Keratinocyte (primary cell): ENCODE results near the gene ROR2. TPM values are rescaled to one million over a fixed set of nuclear protein-coding genes. Genes with fewer than 3 reads are reported as not detected.

Experiments
- DNase-seq: peaks from one replicate; pipeline ENCODE4 v3.0.0-alpha.2; 2011; ENCODE audit warnings: low read depth, missing footprints, low spot score
- FAIRE-seq: peaks from 2 replicates; lab custom pipeline; 2011; peaks lifted over from hg19 to GRCh38; lab: Jason Lieb, UNC
- H2AFZ ChIP-seq: 2 replicates; pipeline ENCODE4 v1.6.0; 2012; ENCODE audit warnings: low read length, control low read depth, inconsistent platforms; ENCODE audit not compliant: control insufficient read depth
- H3K27ac ChIP-seq: 2 replicates; pipeline ENCODE4 v1.5.1; 2011; ENCODE audit warnings: low read length; ENCODE audit not compliant: control insufficient read depth, insufficient read depth
- H3K27me3 ChIP-seq: 3 replicates; pipeline ENCODE4 v1.6.0; 2011; ENCODE audit warnings: low read length; ENCODE audit not compliant: control insufficient read depth, insufficient read depth; ENCODE audit errors: extremely low read depth
- H3K36me3 ChIP-seq, 2 experiments: 2 replicates in 1 of 2; 3 replicates in 1 of 2; pipeline ENCODE4 v1.5.1; 2011; ENCODE audit warnings: low read length in 2 of 2, mild to moderate bottlenecking in 1 of 2; ENCODE audit not compliant: control insufficient read depth in 2 of 2, insufficient read depth in 2 of 2; ENCODE audit errors: extremely low read depth in 1 of 2
- H3K4me1 ChIP-seq: 3 replicates; pipeline ENCODE4 v1.5.1; 2011; ENCODE audit warnings: low read length; ENCODE audit not compliant: control insufficient read depth, insufficient read depth; ENCODE audit errors: extremely low read depth
- H3K4me2 ChIP-seq: 3 replicates; pipeline ENCODE4 v1.6.0; 2011; ENCODE audit warnings: low read depth, low read length; ENCODE audit not compliant: control insufficient read depth, insufficient read depth; ENCODE audit errors: extremely low read depth
- H3K4me3 ChIP-seq, 3 experiments: fragments of 200-600 bp in 1 of 3; sonication (generic) in 1 of 3; 2 replicates in 2 of 3; 3 replicates in 1 of 3; pipeline ENCODE4 v1.5.1; 2011 to 2016; ENCODE audit warnings: low read length in 3 of 3, mild to moderate bottlenecking in 3 of 3, control low read depth in 2 of 3, inconsistent platforms in 1 of 3, low read depth in 1 of 3, mixed read lengths in 1 of 3, mixed run types in 1 of 3, moderate library complexity in 1 of 3; ENCODE audit not compliant: control insufficient read depth in 2 of 3, insufficient read depth in 2 of 3; ENCODE audit errors: extremely low read depth in 1 of 3
- H3K79me2 ChIP-seq: 2 replicates; pipeline ENCODE4 v1.6.0; 2012; ENCODE audit warnings: low read length; ENCODE audit not compliant: control insufficient read depth, insufficient read depth
- H3K9ac ChIP-seq: 3 replicates; pipeline ENCODE4 v1.6.0; 2011; ENCODE audit warnings: low read length; ENCODE audit not compliant: control insufficient read depth, insufficient read depth; ENCODE audit errors: extremely low read depth
- H3K9me1 ChIP-seq: 3 replicates; pipeline ENCODE4 v1.6.0; 2011; ENCODE audit warnings: low read length; ENCODE audit not compliant: control insufficient read depth, insufficient read depth; ENCODE audit errors: extremely low read depth
- H3K9me3 ChIP-seq: 2 replicates; pipeline ENCODE4 v1.5.1; 2012; ENCODE audit warnings: low read depth, low read length; ENCODE audit not compliant: control insufficient read depth
- H4K20me1 ChIP-seq: 3 replicates; pipeline ENCODE4 v1.6.0; 2011; ENCODE audit warnings: low read length; ENCODE audit not compliant: control insufficient read depth, insufficient read depth; ENCODE audit errors: extremely low read depth
- EZH2 ChIP-seq: IDR thresholded peaks from one replicate; pipeline ENCODE4 v1.6.1; 2012; ENCODE audit warnings: inconsistent platforms, mild to moderate bottlenecking, low read length, moderate library complexity
- dilution Hi-C: fragments of 300-500 bp; cut with MboI; formaldehyde crosslinking; loops from one replicate; pipeline ENCODE4 v1.7.0; 2020; ENCODE audit warnings: low sequenced_read_pairs; ENCODE audit not compliant: extremely low pct_ligation_motif_present
- polyA plus RNA-seq, 5 experiments: library from polyadenylated mRNA; depleted of rRNA in 3 of 5; stranded (reverse) in 3 of 5; stranded (forward) in 1 of 5; unstranded in 1 of 5; fragments of >200 nt; gene quantifications; 1 replicate in 1 of 5; 2 replicates in 3 of 5; 3 replicates in 1 of 5; pipeline versions ENCODE4 v1.2.1 to v1.2.3, GENCODE V29; 2011 to 2012; ENCODE audit warnings: missing spikeins in 2 of 5, low read depth in 1 of 5, low replicate concordance in 1 of 5
- TF ChIP-seq, protein P1 (sequence below), 3 experiments: IDR thresholded peaks in 1 of 3; conservative IDR thresholded peaks in 1 of 3; optimal IDR thresholded peaks in 1 of 3; 2 replicates in 2 of 3; 3 replicates in 1 of 3; pipeline versions ENCODE3 to v1.5.1; 2011; ENCODE audit warnings: low read length in 3 of 3, mild to moderate bottlenecking in 3 of 3, moderate library complexity in 2 of 3, control low read depth in 1 of 3, inconsistent platforms in 1 of 3; ENCODE audit not compliant: insufficient read depth in 2 of 3; ENCODE audit errors: extremely low read depth in 1 of 3

The ROR2 gene
- polyA plus RNA-seq, 1 donor (not counting 4 experiments of a cell fraction or from before 2014, with no cell fraction given): 0.22 TPM

DNA sequence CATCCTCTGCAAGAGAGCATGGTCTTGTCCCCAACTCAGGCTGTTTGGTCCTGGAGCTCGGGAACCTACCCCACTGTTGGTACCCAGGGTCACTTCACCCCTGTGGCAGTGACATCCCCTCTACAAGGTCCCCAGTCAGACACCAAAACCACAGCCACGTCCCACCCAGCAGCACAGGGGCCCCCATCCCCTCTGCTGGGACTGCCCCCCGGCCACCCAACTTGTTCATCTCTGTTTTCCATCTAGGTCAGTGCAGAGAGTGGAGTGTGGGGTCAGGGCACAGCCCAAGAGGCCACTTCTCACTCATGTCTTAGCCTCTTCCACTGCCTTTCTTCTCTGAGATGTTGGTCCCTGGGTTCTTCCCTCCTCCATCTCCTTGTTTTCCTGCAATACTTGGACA, 292.5 kb downstream of the ROR2 start:
- no peaks in the 10 kb centered on the region for H3K9me3 ChIP-seq
- DNase-seq (no peak), FAIRE-seq (no peak)
- H3K4me1 ChIP-seq: no peaks in the 10 kb centered on the region
- H3K36me3 ChIP-seq: no peaks in the 10 kb centered on the region
- no peaks in the 10 kb centered on the region for H3K9me1 ChIP-seq
- H4K20me1 ChIP-seq: no peaks in the 10 kb centered on the region
- H3K4me3 ChIP-seq: no peak overlapping the region
- dilution Hi-C loops: no loop called here
- no peak overlapping the region for H3K4me2 ChIP-seq
- no peaks in the 10 kb centered on the region for H3K27me3 ChIP-seq
- H3K27ac ChIP-seq: no peak overlapping the region
- TF ChIP-seq, protein P1, sequence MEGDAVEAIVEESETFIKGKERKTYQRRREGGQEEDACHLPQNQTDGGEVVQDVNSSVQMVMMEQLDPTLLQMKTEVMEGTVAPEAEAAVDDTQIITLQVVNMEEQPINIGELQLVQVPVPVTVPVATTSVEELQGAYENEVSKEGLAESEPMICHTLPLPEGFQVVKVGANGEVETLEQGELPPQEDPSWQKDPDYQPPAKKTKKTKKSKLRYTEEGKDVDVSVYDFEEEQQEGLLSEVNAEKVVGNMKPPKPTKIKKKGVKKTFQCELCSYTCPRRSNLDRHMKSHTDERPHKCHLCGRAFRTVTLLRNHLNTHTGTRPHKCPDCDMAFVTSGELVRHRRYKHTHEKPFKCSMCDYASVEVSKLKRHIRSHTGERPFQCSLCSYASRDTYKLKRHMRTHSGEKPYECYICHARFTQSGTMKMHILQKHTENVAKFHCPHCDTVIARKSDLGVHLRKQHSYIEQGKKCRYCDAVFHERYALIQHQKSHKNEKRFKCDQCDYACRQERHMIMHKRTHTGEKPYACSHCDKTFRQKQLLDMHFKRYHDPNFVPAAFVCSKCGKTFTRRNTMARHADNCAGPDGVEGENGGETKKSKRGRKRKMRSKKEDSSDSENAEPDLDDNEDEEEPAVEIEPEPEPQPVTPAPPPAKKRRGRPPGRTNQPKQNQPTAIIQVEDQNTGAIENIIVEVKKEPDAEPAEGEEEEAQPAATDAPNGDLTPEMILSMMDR (optimal IDR thresholded peaks at IDR 0.05 in 1 of 3, IDR thresholded peaks at IDR 0.05 in 1 of 3, conservative IDR thresholded peaks at IDR 0.05 in 1 of 3; ENCODE audit: extremely low read depth in 1 of 3, insufficient read depth in 2 of 3, low read length in 3 of 3): no peak
- TF ChIP-seq EZH2: no peak
- no peak overlapping the region for H3K9ac ChIP-seq
- H3K79me2 ChIP-seq: no peaks in the 10 kb centered on the region
- H2AFZ ChIP-seq: no peak overlapping the region

GRCh38 chr9:91655658-91656057, 294.4 kb downstream of the ROR2 start:
- TF ChIP-seq EZH2: no peak
- TF ChIP-seq, protein P1 (optimal IDR thresholded peaks at IDR 0.05 in 1 of 3, IDR thresholded peaks at IDR 0.05 in 1 of 3, conservative IDR thresholded peaks at IDR 0.05 in 1 of 3; ENCODE audit: extremely low read depth in 1 of 3, insufficient read depth in 2 of 3, low read length in 3 of 3): no peak
- no peaks in the 10 kb centered on the region for H3K36me3 ChIP-seq
- no peak overlapping the region for H3K27ac ChIP-seq
- H3K79me2 ChIP-seq: no peaks in the 10 kb centered on the region
- dilution Hi-C loops: no loop called here
- FAIRE-seq (no peak), DNase-seq (no peak)
- no peak overlapping the region for H2AFZ ChIP-seq
- no peaks in the 10 kb centered on the region for H3K4me1 ChIP-seq
- H3K27me3 ChIP-seq: no peaks in the 10 kb centered on the region
- H3K9me3 ChIP-seq: no peaks in the 10 kb centered on the region
- H3K4me3 ChIP-seq: no peak overlapping the region
- no peaks in the 10 kb centered on the region for H3K9me1 ChIP-seq
- H3K4me2 ChIP-seq: no peak overlapping the region
- no peaks in the 10 kb centered on the region for H4K20me1 ChIP-seq
- H3K9ac ChIP-seq: no peak overlapping the region
